ENCODE data around the gene MBOAT2. TPM values are rescaled to one million over a fixed set of nuclear protein-coding genes. Genes with fewer than 3 reads are reported as not detected.

MBOAT2 gene
- total and polyA plus RNA-seq, 4 donors = 75.1 to 116 (median 85.5) TPM

DNA sequence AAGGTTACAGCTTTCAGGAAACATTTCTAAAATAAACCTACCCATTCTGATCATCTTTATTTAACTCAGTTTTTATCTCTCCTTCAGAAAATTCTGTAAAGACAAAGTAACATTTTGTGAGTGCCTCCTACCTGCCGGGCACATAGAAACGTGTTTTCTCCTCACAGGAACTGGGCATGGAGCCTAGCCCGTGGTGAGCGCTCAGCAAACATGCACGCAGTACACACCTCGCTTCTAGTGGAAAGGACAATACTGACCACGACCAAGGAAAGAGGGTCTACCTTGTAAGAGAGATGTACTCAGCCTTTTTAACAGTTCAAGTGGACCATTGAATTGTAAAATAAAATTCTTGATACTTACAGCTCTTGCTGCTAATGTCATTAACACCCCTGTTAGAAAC is 141.3 kb downstream of the MBOAT2 start:
- no peak for DNase-seq (ENCODE audit: low read depth in 4 of 6, low spot score in 6 of 6)
- Histone ChIP-seq H3K4me1 (ENCODE audit: control insufficient read depth, insufficient read depth, low read length) (no peaks in the 10 kb centered on the region), H3K36me3 (ENCODE audit: control insufficient read depth, insufficient read depth, low read length) (peaks cover 12% of the 10 kb centered on the region), H3K27ac (ENCODE audit: low read depth, low read length) (no peak overlapping the region), H3K27me3 (ENCODE audit: control insufficient read depth, insufficient read depth, low read length) (no peaks in the 10 kb centered on the region), H3K9me3 (ENCODE audit: control insufficient read depth, insufficient read depth, low read length) (no peaks in the 10 kb centered on the region), H3K4me3 (ENCODE audit: low read depth, low read length) (no peak overlapping the region)
- WGBS (ENCODE audit: insufficient coverage) = 92% methylated on average over 6 of the region's 7 CpGs

GRCh38 chr2:8861797-8862196 is 141.7 kb downstream of the MBOAT2 start:
- Histone ChIP-seq H3K4me3 (ENCODE audit: low read depth, low read length) (no peak overlapping the region), H3K9me3 (ENCODE audit: control insufficient read depth, insufficient read depth, low read length) (no peaks in the 10 kb centered on the region), H3K27me3 (ENCODE audit: control insufficient read depth, insufficient read depth, low read length) (no peaks in the 10 kb centered on the region), H3K27ac (ENCODE audit: low read depth, low read length) (no peak overlapping the region), H3K4me1 (ENCODE audit: control insufficient read depth, insufficient read depth, low read length) (no peaks in the 10 kb centered on the region), H3K36me3 (ENCODE audit: control insufficient read depth, insufficient read depth, low read length) (peaks cover 9% of the 10 kb centered on the region)
- no peak for DNase-seq (ENCODE audit: low read depth in 4 of 6, low spot score in 6 of 6)
- WGBS (ENCODE audit: insufficient coverage) = 100% methylated on average over 1 of the region's 1 CpG

DNA sequence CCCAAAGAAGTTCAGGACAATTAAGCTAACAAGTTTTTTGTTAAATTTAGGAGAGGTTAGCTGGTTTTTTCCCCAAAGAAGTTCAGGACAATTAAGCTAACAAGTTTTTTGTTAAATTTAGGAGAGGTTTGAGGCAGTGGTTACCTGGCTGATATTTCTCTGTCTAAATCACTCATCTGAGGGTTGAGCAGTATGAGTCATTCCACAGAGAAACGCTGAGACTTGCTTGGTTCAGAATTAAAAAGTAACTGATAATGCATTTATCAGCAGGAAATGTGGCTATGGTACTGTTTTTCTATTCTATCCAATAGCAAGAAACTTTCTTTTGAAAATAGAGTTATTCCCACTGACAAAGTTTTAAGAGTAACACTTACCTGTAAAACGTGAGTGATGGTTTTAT is 143.2 kb downstream of the MBOAT2 start:
- Histone ChIP-seq H3K4me3 (ENCODE audit: low read depth, low read length) (no peak overlapping the region), H3K27me3 (ENCODE audit: control insufficient read depth, insufficient read depth, low read length) (no peaks in the 10 kb centered on the region), H3K9me3 (ENCODE audit: control insufficient read depth, insufficient read depth, low read length) (no peaks in the 10 kb centered on the region), H3K36me3 (ENCODE audit: control insufficient read depth, insufficient read depth, low read length) (peaks cover 6% of the 10 kb centered on the region), H3K27ac (ENCODE audit: low read depth, low read length) (no peak overlapping the region), H3K4me1 (ENCODE audit: control insufficient read depth, insufficient read depth, low read length) (no peaks in the 10 kb centered on the region)
- DNase-seq (ENCODE audit: low read depth in 4 of 6, low spot score in 6 of 6) = no peak
- WGBS (ENCODE audit: insufficient coverage) = no CpG with 5 or more reads among the region's 2 CpGs

DNA sequence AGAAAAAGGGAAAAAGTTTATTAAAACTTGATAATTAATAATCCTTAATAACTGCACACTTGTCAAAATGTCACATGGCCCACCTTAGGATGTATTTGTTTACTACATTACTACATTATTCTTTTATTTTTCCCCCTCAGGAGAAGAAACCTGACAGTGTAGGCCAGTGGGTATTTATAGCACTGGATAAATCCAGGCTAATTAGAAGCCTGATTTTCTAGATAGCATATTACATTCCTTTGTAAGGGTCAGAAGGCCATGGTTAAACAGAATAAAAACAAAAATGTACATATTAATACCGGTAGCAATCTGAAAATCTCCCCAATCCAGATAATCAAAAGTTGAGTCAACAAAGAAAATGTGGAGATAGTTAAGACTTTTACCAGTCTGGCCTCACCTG is 144.6 kb downstream of the MBOAT2 start:
- no peak for DNase-seq (ENCODE audit: low read depth in 4 of 6, low spot score in 6 of 6)
- Histone ChIP-seq H3K4me3 (ENCODE audit: low read depth, low read length) (no peak overlapping the region), H3K27me3 (ENCODE audit: control insufficient read depth, insufficient read depth, low read length) (no peaks in the 10 kb centered on the region), H3K4me1 (ENCODE audit: control insufficient read depth, insufficient read depth, low read length) (no peaks in the 10 kb centered on the region), H3K9me3 (ENCODE audit: control insufficient read depth, insufficient read depth, low read length) (no peaks in the 10 kb centered on the region), H3K36me3 (ENCODE audit: control insufficient read depth, insufficient read depth, low read length) (peaks cover 3% of the 10 kb centered on the region), H3K27ac (ENCODE audit: low read depth, low read length) (no peak overlapping the region)
- no CpG with 5 or more reads among the region's 1 CpG for WGBS (ENCODE audit: insufficient coverage)

DNA sequence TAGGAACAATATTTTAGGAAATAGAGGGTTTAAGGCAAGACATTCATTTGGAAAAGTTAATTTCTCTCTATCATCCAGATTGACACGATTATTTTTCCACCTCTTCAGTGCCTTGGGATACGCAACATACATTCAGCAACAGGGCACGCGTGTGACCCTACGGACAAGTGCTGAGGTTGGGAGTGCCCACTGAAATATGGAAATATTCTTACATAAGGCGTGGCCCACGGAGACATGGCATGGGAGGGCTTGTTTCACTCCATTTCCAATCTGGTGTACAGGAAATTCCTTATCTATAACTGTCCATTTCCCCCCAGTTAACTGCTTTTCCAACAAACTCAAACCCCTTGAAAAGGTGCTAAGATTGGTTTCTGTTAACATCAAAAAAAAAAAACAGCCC is 145.2 kb downstream of the MBOAT2 start:
- H3K4me3 ChIP-seq (ENCODE audit: low read depth, low read length) = no peak overlapping the region
- H3K27ac ChIP-seq (ENCODE audit: low read depth, low read length) = no peak overlapping the region
- H3K9me3 ChIP-seq (ENCODE audit: control insufficient read depth, insufficient read depth, low read length) = no peaks in the 10 kb centered on the region
- H3K27me3 ChIP-seq (ENCODE audit: control insufficient read depth, insufficient read depth, low read length) = no peaks in the 10 kb centered on the region
- no peaks in the 10 kb centered on the region for H3K4me1 ChIP-seq (ENCODE audit: control insufficient read depth, insufficient read depth, low read length)
- WGBS (ENCODE audit: insufficient coverage) = 100% methylated on average over 3 of the region's 7 CpGs
- DNase-seq (ENCODE audit: low read depth in 4 of 6, low spot score in 6 of 6) = no peak
- peaks cover 3% of the 10 kb centered on the region for H3K36me3 ChIP-seq (ENCODE audit: control insufficient read depth, insufficient read depth, low read length)

DNA sequence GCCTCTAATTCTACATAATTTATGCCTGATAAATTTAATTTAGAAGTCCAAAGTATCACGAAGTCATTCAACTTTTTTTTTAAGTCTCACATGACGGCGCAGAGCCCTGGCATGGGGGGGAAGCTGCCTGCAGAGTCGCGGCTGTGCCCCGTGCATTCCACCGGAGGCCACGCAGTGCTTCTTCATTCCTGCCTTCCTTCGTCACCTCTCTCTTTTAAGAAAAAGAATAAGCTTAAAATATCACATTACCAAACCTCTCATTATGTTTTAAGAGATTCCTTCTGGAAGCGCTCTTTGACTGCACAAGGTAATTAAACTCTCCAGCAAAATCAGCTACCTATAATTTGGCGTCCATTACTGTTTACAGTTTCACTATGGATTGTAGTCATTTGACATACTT is 145.8 kb downstream of the MBOAT2 start:
- Histone ChIP-seq H3K27me3 (ENCODE audit: control insufficient read depth, insufficient read depth, low read length) (no peaks in the 10 kb centered on the region), H3K4me1 (ENCODE audit: control insufficient read depth, insufficient read depth, low read length) (no peaks in the 10 kb centered on the region), H3K4me3 (ENCODE audit: low read depth, low read length) (no peak overlapping the region), H3K27ac (ENCODE audit: low read depth, low read length) (no peak overlapping the region), H3K36me3 (ENCODE audit: control insufficient read depth, insufficient read depth, low read length) (peaks cover 3% of the 10 kb centered on the region), H3K9me3 (ENCODE audit: control insufficient read depth, insufficient read depth, low read length) (no peaks in the 10 kb centered on the region)
- WGBS (ENCODE audit: insufficient coverage) = 88% methylated on average over 6 of the region's 11 CpGs
- no peak for DNase-seq (ENCODE audit: low read depth in 4 of 6, low spot score in 6 of 6)

- 89% methylated on average over 2 of the region's 2 CpGs for WGBS (ENCODE audit: insufficient coverage)
Measured at GRCh38 chr2:8856176-8856575, 147.3 kb downstream of the MBOAT2 start.

GRCh38 chr2:8855010-8855409 is 148.5 kb downstream of the MBOAT2 start:
- Histone ChIP-seq H3K27ac (ENCODE audit: low read depth, low read length) (no peak overlapping the region), H3K9me3 (ENCODE audit: control insufficient read depth, insufficient read depth, low read length) (no peaks in the 10 kb centered on the region), H3K4me3 (ENCODE audit: low read depth, low read length) (no peak overlapping the region), H3K36me3 (ENCODE audit: control insufficient read depth, insufficient read depth, low read length) (peaks cover 3% of the 10 kb centered on the region), H3K27me3 (ENCODE audit: control insufficient read depth, insufficient read depth, low read length) (no peaks in the 10 kb centered on the region), H3K4me1 (ENCODE audit: control insufficient read depth, insufficient read depth, low read length) (no peaks in the 10 kb centered on the region)
- WGBS (ENCODE audit: insufficient coverage) = 64% methylated on average over 3 of the region's 3 CpGs
- DNase-seq (ENCODE audit: low read depth in 4 of 6, low spot score in 6 of 6) = peak in 1 of 6 donors; percentile 7

More at GRCh38 chr2:8856176-8856575, 147.3 kb downstream of the MBOAT2 start:
- DNase-seq (ENCODE audit: low read depth in 4 of 6, low spot score in 6 of 6) = no peak
- no peak overlapping the region for H3K27ac ChIP-seq (ENCODE audit: low read depth, low read length)
- no peaks in the 10 kb centered on the region for H3K9me3 ChIP-seq (ENCODE audit: control insufficient read depth, insufficient read depth, low read length)
- peaks cover 3% of the 10 kb centered on the region for H3K36me3 ChIP-seq (ENCODE audit: control insufficient read depth, insufficient read depth, low read length)
- H3K4me1 ChIP-seq (ENCODE audit: control insufficient read depth, insufficient read depth, low read length) = no peaks in the 10 kb centered on the region
- H3K27me3 ChIP-seq (ENCODE audit: control insufficient read depth, insufficient read depth, low read length) = no peaks in the 10 kb centered on the region
- H3K4me3 ChIP-seq (ENCODE audit: low read depth, low read length) = no peak overlapping the region

GRCh38 chr2:8853426-8853825 is 150.1 kb downstream of the MBOAT2 start:
- no CpG with 5 or more reads among the region's 4 CpGs for WGBS (ENCODE audit: insufficient coverage)
- Histone ChIP-seq H3K4me1 (ENCODE audit: control insufficient read depth, insufficient read depth, low read length) (no peaks in the 10 kb centered on the region), H3K4me3 (ENCODE audit: low read depth, low read length) (no peak overlapping the region), H3K9me3 (ENCODE audit: control insufficient read depth, insufficient read depth, low read length) (no peaks in the 10 kb centered on the region), H3K36me3 (ENCODE audit: control insufficient read depth, insufficient read depth, low read length) (peaks cover 3% of the 10 kb centered on the region), H3K27me3 (ENCODE audit: control insufficient read depth, insufficient read depth, low read length) (no peaks in the 10 kb centered on the region), H3K27ac (ENCODE audit: low read depth, low read length) (no peak overlapping the region)
- DNase-seq (ENCODE audit: low read depth in 4 of 6, low spot score in 6 of 6) = no peak

- no peak overlapping the region for H3K4me3 ChIP-seq (ENCODE audit: low read depth, low read length)
- H3K36me3 ChIP-seq (ENCODE audit: control insufficient read depth, insufficient read depth, low read length) = no peaks in the 10 kb centered on the region
- H3K9me3 ChIP-seq (ENCODE audit: control insufficient read depth, insufficient read depth, low read length) = no peaks in the 10 kb centered on the region
- H3K27me3 ChIP-seq (ENCODE audit: control insufficient read depth, insufficient read depth, low read length) = no peaks in the 10 kb centered on the region
- DNase-seq (ENCODE audit: low read depth in 4 of 6, low spot score in 6 of 6) = no peak
- WGBS (ENCODE audit: insufficient coverage) = 50% methylated on average over 5 of the region's 10 CpGs
- no peak overlapping the region for H3K27ac ChIP-seq (ENCODE audit: low read depth, low read length)
- H3K4me1 ChIP-seq (ENCODE audit: control insufficient read depth, insufficient read depth, low read length) = no peaks in the 10 kb centered on the region
Measured at GRCh38 chr2:8851811-8852560, 151.5 kb downstream of the MBOAT2 start.

Data from spinal cord (tissue), 10 donors.